ENCODE measurements around the gene KNDC1.

GRCh38 chr10:133231946-133232574 lies 72.0 kb downstream of the KNDC1 start:
- TF ChIP-seq POLR2A (IDR thresholded peaks at IDR 0.05; ENCODE audit: low read length) (no peak), GATA1 (IDR thresholded peaks at IDR 0.05; ENCODE audit: low read depth, low read length) (no peak)

Data from erythroblast (primary cell).